HCT116 (cell line): Measurements from ENCODE around the gene THAP3. TPM values are rescaled to one million over a fixed set of nuclear protein-coding genes. Genes with fewer than 3 reads are reported as not detected.

Source experiments
- ATAC-seq: fragments of 200-7000 bp; cut with Tn5 transposase; 2 replicates; pipeline ENCODE4 v1.9.1; 2020; ENCODE audit warnings: mild to moderate bottlenecking, moderate library complexity
- BruUV-seq: library from RNA; stranded (reverse); fragments of 400-500 nt; replicated peaks from 2 replicates; lab custom pipeline; 2021; lab: Mats Ljungman, UMichigan
- CTCF ChIA-PET: fragments of 300-600 bp; sonication (Branson Sonifier 250); formaldehyde crosslinking; loops from one replicate; lab custom pipeline; 2021; ENCODE audit warnings: antibody characterized with exemption; lab: Charles Lee
- POLR2A ChIA-PET: fragments of 300-600, 350-600 bp; sonication (Branson Sonifier 250); formaldehyde crosslinking; loops from one replicate; lab custom pipeline; 2021; ENCODE audit warnings: antibody characterized with exemption; lab: Charles Lee
- RAD21 ChIA-PET, 2 experiments: fragments of 300-600 bp; sonication (Branson Sonifier 250); formaldehyde crosslinking; loops; one replicate each; lab custom pipeline; 2023; ENCODE audit warnings: low total read pairs in 2 of 2; ENCODE audit not compliant: uncharacterized antibody in 2 of 2, unreplicated experiment in 2 of 2, low non-redundant PET in 1 of 2; lab: Charles Lee
- DNase-seq: peaks from one replicate; pipeline ENCODE4 v3.0.0-alpha.2; 2010; ENCODE audit warnings: low read depth, low spot score
- H2AFZ ChIP-seq: fragments of 200-600 bp; shearing (Covaris generic), sonication (generic); 2 replicates; pipeline ENCODE4 v1.6.1; 2017; ENCODE audit warnings: low read depth, mixed run types, mixed read lengths, antibody characterized with exemption, low read length; ENCODE audit not compliant: poor library complexity, severe bottlenecking
- H3K27ac ChIP-seq: 2 replicates; pipeline ENCODE4 v1.5.1; 2012; ENCODE audit warnings: low read depth, low read length
- H3K27me3 ChIP-seq: fragments of 200-600 bp; sonication (generic); 2 replicates; pipeline ENCODE4 v1.6.1; 2016; ENCODE audit warnings: mixed run types, low read length, mixed read lengths; ENCODE audit not compliant: insufficient read depth
- H3K36me3 ChIP-seq, 2 experiments: fragments of 200-500 bp in 1 of 2; fragments of 200-600 bp in 1 of 2; sonication (Bioruptor generic) in 1 of 2; sonication (generic) in 1 of 2; 2 replicates each; pipeline versions ENCODE4 v1.5.1 to v1.6.1; 2014 to 2016; ENCODE audit warnings: low read length in 2 of 2, inconsistent platforms in 1 of 2, mixed read lengths in 1 of 2, mixed run types in 1 of 2; ENCODE audit not compliant: insufficient read depth in 2 of 2, control insufficient read depth in 1 of 2
- H3K4me1 ChIP-seq, 2 experiments: fragments of 200-600 bp in 1 of 2; sonication (generic) in 1 of 2; 2 replicates each; pipeline versions ENCODE4 v1.5.1 to v1.6.1; 2012 to 2017; ENCODE audit warnings: low read length in 2 of 2, inconsistent platforms in 1 of 2, mild to moderate bottlenecking in 1 of 2, mixed read lengths in 1 of 2, mixed run types in 1 of 2, moderate library complexity in 1 of 2; ENCODE audit not compliant: insufficient read depth in 2 of 2, control insufficient read depth in 1 of 2
- H3K4me2 ChIP-seq: fragments of 200-600 bp; sonication (generic); 2 replicates; pipeline ENCODE4 v1.6.1; 2017; ENCODE audit warnings: mixed run types, low read length, mixed read lengths
- H3K4me3 ChIP-seq, 2 experiments: fragments of 200-600 bp in 1 of 2; sonication (generic) in 1 of 2; replicated peaks in 1 of 2; 2 replicates each; pipeline ENCODE4 v1.5.1; 2011 to 2016; ENCODE audit warnings: low read length in 2 of 2, control low read depth in 1 of 2, low read depth in 1 of 2, mild to moderate bottlenecking in 1 of 2, mixed read lengths in 1 of 2, mixed run types in 1 of 2
- H3K79me2 ChIP-seq: fragments of 200-600 bp; sonication (generic); 2 replicates; pipeline ENCODE4 v1.6.1; 2017; ENCODE audit warnings: mild to moderate bottlenecking, mixed run types, low read length, moderate library complexity, mixed read lengths; ENCODE audit not compliant: insufficient read depth
- H3K9ac ChIP-seq: fragments of 200-600 bp; sonication (generic); 2 replicates; pipeline ENCODE4 v1.6.1; 2016; ENCODE audit warnings: low read length, mixed read lengths
- H3K9me2 ChIP-seq: fragments of 200-600 bp; sonication (generic), shearing (Covaris generic); 2 replicates; pipeline ENCODE4 v1.6.1; 2017; ENCODE audit warnings: mixed run types, mild to moderate bottlenecking, moderate library complexity; ENCODE audit not compliant: insufficient read depth
- H3K9me3 ChIP-seq, 2 experiments: fragments of 200-500 bp in 1 of 2; fragments of 200-600 bp in 1 of 2; sonication (Bioruptor generic) in 1 of 2; sonication (generic) in 1 of 2; 2 replicates each; pipeline ENCODE4 v1.6.1; 2014 to 2017; ENCODE audit warnings: low read length in 2 of 2, mixed read lengths in 2 of 2, inconsistent platforms in 1 of 2, low read depth in 1 of 2, mild to moderate bottlenecking in 1 of 2, mixed run types in 1 of 2, moderate library complexity in 1 of 2; ENCODE audit not compliant: control insufficient read depth in 1 of 2, insufficient read depth in 1 of 2
- H4K20me1 ChIP-seq: fragments of 200-600 bp; sonication (generic), shearing (Covaris generic); 2 replicates; pipeline ENCODE4 v1.6.1; 2017; ENCODE audit warnings: mixed run types, mild to moderate bottlenecking, moderate library complexity; ENCODE audit not compliant: insufficient read depth
- EZH2phosphoT487 ChIP-seq: fragments of 200-600 bp; IDR thresholded peaks from 2 replicates; pipeline ENCODE4 v1.6.1; 2018; ENCODE audit warnings: antibody characterized with exemption, borderline replicate concordance
- FOSL1 ChIP-seq: IDR thresholded peaks from 2 replicates; pipeline ENCODE4 v1.6.1; 2012; ENCODE audit warnings: low read depth
- POLR2AphosphoS5 ChIP-seq: IDR thresholded peaks from 2 replicates; pipeline ENCODE4 v1.6.1; 2011; ENCODE audit warnings: mild to moderate bottlenecking, low read depth, low read length, moderate library complexity
- SP1 ChIP-seq: IDR thresholded peaks from 2 replicates; pipeline ENCODE4 v1.6.1; 2012; ENCODE audit warnings: low read depth
- TCF7L2 ChIP-seq: IDR thresholded peaks from 2 replicates; pipeline ENCODE4 v1.7.0; 2011; ENCODE audit warnings: borderline replicate concordance, inconsistent platforms; ENCODE audit not compliant: insufficient read depth, insufficient read length; ENCODE audit errors: extremely low read depth
- YY1 ChIP-seq: IDR thresholded peaks from 2 replicates; pipeline ENCODE4 v1.6.1; 2011; ENCODE audit warnings: low read length, low read depth, moderate library complexity, mild to moderate bottlenecking; ENCODE audit not compliant: insufficient replicate concordance; ENCODE audit errors: extremely low read depth
- ZFX ChIP-seq: fragments of 450-650 bp; IDR thresholded peaks from 2 replicates; pipeline ENCODE4 v1.6.1; 2017
- intact Hi-C: fragments of 100-400 bp; cut with micrococcal nuclease; formaldehyde crosslinking; loops from 2 replicates; pipeline ENCODE4 v1.10.0; 2022
- total RNA-seq: library from RNA; stranded (reverse); gene quantifications from one replicate; pipeline ENCODE4 v1.2.1, GENCODE V29; 2021; ENCODE audit not compliant: unreplicated experiment
- TF ChIP-seq, protein P1 (sequence below): IDR thresholded peaks from 2 replicates; pipeline ENCODE4 v1.6.1; 2011; ENCODE audit warnings: mild to moderate bottlenecking, low read length, moderate library complexity; ENCODE audit not compliant: insufficient replicate concordance; ENCODE audit errors: extremely low read depth
- TF ChIP-seq, protein P2 (sequence below), 3 experiments: fragments of 200-600 bp in 1 of 3; sonication (generic) in 1 of 3; IDR thresholded peaks in 2 of 3; conservative IDR thresholded peaks in 1 of 3; 2 replicates each; pipeline ENCODE4 v1.5.1; 2012 to 2017; ENCODE audit warnings: low read depth in 2 of 3, low read length in 2 of 3, antibody characterized with exemption in 1 of 3, borderline replicate concordance in 1 of 3, control low read depth in 1 of 3, mild to moderate bottlenecking in 1 of 3, mixed read lengths in 1 of 3, mixed run types in 1 of 3, moderate library complexity in 1 of 3; ENCODE audit not compliant: insufficient read depth in 1 of 3

The THAP3 gene
- total RNA-seq, 1 experiment from 2014 or later: 23.1 TPM

DNA sequence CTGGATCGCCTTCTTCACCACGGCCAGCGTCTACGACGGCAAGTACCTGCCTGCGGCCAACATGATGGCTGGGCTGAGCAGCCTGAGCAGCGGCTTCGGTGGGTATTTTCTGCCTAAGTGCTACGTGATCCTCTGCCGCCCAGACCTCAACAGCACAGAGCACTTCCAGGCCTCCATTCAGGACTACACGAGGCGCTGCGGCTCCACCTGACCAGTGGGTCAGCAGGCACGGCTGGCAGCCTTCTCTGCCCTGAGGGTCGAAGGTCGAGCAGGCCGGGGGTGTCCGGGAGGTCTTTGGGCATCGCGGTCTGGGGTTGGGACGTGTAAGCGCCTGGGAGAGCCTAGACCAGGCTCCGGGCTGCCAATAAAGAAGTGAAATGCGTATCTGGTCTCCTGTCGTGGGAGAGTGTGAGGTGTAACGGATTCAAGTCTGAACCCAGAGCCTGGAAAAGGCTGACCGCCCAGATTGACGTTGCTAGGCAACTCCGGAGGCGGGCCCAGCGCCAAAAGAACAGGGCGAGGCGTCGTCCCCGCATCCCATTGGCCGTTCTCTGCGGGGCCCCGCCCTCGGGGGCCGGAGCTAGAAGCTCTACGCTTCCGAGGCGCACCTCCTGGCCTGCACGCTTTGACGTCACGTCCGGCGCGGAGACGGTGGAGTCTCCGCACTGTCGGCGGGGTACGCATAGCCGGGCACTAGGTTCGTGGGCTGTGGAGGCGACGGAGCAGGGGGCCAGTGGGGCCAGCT, 45.1 kb upstream of the THAP3 start, which contains the start of gene ZBTB48 (continued):
- TF ChIP-seq EZH2phosphoT487: no peak
- TF ChIP-seq, protein P1, sequence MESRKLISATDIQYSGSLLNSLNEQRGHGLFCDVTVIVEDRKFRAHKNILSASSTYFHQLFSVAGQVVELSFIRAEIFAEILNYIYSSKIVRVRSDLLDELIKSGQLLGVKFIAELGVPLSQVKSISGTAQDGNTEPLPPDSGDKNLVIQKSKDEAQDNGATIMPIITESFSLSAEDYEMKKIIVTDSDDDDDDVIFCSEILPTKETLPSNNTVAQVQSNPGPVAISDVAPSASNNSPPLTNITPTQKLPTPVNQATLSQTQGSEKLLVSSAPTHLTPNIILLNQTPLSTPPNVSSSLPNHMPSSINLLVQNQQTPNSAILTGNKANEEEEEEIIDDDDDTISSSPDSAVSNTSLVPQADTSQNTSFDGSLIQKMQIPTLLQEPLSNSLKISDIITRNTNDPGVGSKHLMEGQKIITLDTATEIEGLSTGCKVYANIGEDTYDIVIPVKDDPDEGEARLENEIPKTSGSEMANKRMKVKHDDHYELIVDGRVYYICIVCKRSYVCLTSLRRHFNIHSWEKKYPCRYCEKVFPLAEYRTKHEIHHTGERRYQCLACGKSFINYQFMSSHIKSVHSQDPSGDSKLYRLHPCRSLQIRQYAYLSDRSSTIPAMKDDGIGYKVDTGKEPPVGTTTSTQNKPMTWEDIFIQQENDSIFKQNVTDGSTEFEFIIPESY: peak; percentile 24
- TF ChIP-seq FOSL1: no peak
- TF ChIP-seq ZFX: no peak
- TF ChIP-seq POLR2AphosphoS5: peak; percentile 98
- no peak; the same call in 1 of the 2 replicates for TF ChIP-seq SP1
- no peak for TF ChIP-seq TCF7L2

DNA sequence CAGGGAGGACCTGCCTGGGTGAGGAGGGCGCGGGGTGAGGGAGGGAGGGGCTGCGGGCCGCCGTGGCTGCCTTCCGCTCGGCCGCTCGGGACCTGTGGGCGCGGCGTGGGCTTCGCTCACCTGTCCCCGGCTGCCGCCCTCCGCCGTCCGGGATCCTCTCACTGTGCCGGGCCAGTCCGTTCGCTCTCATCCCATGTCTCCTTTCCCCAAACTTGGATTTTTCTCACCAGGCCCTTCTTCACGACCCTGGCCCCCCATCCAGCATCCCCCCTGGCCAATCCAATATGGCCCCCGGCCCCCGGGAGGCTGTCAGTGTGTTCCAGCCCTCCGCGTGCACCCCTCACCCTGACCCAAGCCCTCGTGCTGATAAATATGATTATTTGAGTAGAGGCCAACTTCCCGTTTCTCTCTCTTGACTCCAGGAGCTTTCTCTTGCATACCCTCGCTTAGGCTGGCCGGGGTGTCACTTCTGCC, 44.5 kb upstream of the THAP3 start:
- peak; percentile 38 for TF ChIP-seq YY1
- TF ChIP-seq, protein P2, sequence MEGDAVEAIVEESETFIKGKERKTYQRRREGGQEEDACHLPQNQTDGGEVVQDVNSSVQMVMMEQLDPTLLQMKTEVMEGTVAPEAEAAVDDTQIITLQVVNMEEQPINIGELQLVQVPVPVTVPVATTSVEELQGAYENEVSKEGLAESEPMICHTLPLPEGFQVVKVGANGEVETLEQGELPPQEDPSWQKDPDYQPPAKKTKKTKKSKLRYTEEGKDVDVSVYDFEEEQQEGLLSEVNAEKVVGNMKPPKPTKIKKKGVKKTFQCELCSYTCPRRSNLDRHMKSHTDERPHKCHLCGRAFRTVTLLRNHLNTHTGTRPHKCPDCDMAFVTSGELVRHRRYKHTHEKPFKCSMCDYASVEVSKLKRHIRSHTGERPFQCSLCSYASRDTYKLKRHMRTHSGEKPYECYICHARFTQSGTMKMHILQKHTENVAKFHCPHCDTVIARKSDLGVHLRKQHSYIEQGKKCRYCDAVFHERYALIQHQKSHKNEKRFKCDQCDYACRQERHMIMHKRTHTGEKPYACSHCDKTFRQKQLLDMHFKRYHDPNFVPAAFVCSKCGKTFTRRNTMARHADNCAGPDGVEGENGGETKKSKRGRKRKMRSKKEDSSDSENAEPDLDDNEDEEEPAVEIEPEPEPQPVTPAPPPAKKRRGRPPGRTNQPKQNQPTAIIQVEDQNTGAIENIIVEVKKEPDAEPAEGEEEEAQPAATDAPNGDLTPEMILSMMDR (IDR thresholded peaks at IDR 0.05 in 2 of 3, conservative IDR thresholded peaks at IDR 0.05 in 1 of 3; ENCODE audit: borderline replicate concordance in 1 of 3, insufficient read depth in 1 of 3, low read depth in 2 of 3, low read length in 2 of 3): no peak

More for the DNA sequence above, 44.5 kb upstream of the THAP3 start:
- H2AFZ ChIP-seq: no peak overlapping the region
- no peaks in the 10 kb centered on the region for H3K9me2 ChIP-seq
- H3K4me3 ChIP-seq: peak overlapping the region; percentile 79 to 91
- intact Hi-C loops: no loop called here
- no peak for DNase-seq
- RAD21 ChIA-PET: interaction anchor here in 1 of 2 experiments (0.7 kb wide), 1 partner anchor 32 kb away, joined by 5 read pairs; no protein-coding TSS in a partner anchor
- peak overlapping the region; percentile 74 for H3K9ac ChIP-seq
- peaks cover 30% of the 10 kb centered on the region for H3K79me2 ChIP-seq
- no TSS peak for BruUV-seq
- POLR2A ChIA-PET: interaction anchor here (0.6 to 1.6 kb wide), 6 partner anchors 9 to 46 kb away, joined by 3 to 10 read pairs (median 3); partner anchors contain the start of gene KLHL21
- H3K27me3 ChIP-seq: no peaks in the 10 kb centered on the region
- H3K4me1 ChIP-seq: peaks cover 14 to 23% of the 10 kb centered on the region in 2 experiments
- peak overlapping the region; percentile 84 for H3K4me2 ChIP-seq
- CTCF ChIA-PET: interaction anchor here (1.4 to 1.7 kb wide), 2 partner anchors 10 to 26 kb away, joined by 3 to 4 read pairs; partner anchors contain the start of gene NOL9
- no peaks in the 10 kb centered on the region for H3K9me3 ChIP-seq
- ATAC-seq: peak; percentile 59
- peaks cover 0 to 2% of the 10 kb centered on the region in 2 experiments; a peak in 1 of 4 replicates for H3K36me3 ChIP-seq
- no peaks in the 10 kb centered on the region for H4K20me1 ChIP-seq
- H3K27ac ChIP-seq: peak overlapping the region; percentile 48
